Stimulated activated CD8-positive, alpha-beta memory T cell treated with anti-CD3 and anti-CD28 coated beads, Interleukin-7, amount 100 ng/mL, for 48 hours (primary cell): Measurements from ENCODE around the gene HSPBP1.
"Not testable (repeated sequence)": the region's sequence is repeated elsewhere in the genome, so short reads cannot be mapped to it uniquely, and the experiment has no call there.

Experiments
- DNase-seq, 2 donors: peaks; one replicate each; pipeline ENCODE4 v3.0.0-alpha.2; 2020; ENCODE audit warnings: low read depth in 1 of 2; ENCODE audit errors: extremely low read depth in 1 of 2

The HSPBP1 gene

GRCh38 chr19:55279770-55280643 lies at the start of gene HSPBP1:
Gene HSPBP1 (minus strand): TSS chr19:55280110. CDS start chr19:55279608, 502 bp downstream.
- DNase-seq = peak; percentile 95 to 97

DNA sequence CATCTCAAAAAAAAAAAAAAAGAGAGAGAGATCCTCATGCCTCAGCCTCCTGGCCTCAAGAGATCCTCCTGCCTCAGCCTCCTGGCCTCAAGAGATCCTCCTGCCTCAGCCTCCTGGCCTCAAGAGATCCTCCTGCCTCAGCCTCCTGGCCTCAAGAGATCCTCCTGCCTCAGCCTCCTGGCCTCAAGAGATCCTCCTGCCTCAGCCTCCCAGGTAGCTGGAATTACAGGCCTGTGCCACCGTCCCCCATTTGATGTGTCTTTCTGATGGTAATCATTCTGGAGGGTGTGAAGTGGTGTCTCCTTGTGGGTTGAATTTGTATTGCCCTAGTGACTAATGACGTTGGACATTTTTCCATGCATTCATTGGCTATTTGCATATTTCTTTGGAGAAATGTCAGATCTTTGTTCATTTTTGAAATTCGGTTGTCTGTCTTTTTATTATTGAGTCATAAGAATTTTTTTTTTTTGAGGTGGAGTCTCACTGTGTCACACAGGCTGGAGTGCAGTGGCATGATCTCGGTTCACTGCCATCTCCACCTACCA lies 48.9 kb upstream of the HSPBP1 start:
- not testable (repeated sequence) for DNase-seq

GRCh38 chr19:55325172-55325571 lies 45.3 kb upstream of the HSPBP1 start, which contains the start of gene TMEM150B:
Gene TMEM150B (minus strand): TSS chr19:55325341. CDS start chr19:55321036, 4,305 bp downstream.
- no peak for DNase-seq

GRCh38 chr19:55324662-55325061 lies 44.8 kb upstream of the HSPBP1 start:
- no peak for DNase-seq

DNA sequence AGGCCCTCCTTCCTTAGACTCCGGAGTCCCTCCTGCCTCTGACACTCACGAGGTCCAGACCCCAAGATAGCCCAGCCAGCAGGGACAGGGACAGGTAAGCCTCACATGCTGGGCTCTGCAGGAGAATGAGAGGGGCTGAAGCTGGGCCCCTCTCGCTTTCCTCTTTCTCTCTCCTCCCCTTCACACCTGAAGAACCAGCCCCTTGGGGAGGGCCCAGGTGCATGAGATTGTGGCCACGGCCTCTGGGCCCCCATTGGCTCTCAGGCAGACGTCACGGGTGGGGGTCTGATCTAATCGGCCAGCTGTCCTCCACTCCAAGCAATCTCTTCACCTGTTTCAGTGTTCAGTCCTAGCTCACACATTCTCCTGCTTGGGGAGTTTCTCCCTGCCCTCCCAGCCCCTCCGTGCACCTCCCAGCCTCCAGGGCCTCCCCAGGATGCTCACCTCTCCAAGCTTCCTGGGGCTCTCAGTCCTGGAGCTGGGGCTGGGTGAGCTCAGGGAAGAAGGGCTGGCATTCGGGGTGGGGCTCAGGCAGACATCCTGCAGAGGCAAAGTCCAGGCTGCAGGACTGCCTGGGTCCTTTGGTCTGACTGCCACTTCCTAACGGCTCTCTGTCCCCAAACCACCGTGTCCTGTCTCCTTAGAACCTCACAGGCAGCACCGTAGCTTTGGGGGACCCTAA lies 42.4 kb upstream of the HSPBP1 start:
- DNase-seq = no peak

DNA sequence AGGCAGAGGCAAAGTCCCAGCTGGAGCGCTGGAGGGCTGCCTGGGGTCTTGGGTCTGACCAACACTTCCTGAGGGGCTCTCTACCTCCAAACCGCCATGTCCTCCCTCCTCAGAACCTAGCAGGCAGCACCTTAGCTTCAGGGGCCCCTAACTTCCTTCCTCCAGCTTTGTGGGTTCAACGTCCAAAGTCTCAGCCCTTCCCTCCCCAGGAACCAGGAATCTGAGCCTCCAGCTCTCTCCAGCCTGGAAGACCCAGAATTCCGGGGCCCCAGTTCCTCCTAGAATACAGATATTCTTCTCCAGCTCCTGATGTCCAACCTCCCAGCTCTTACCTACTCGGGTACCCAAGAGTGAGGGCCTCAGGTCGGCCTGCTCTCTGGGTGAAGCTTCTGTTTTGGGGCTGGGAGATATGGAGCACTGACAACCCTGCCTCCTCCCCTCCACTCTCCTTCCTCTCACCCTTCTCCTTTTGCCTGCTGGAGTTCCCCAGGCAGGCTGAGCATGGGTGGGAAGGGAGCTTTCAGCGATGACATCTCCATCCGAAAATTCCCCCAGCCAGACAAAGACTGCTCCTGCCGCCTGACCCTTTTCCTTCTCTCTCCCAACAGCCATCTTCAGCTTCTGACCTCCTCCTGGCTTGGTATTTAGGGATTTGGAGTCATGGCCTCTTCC lies 41.7 kb upstream of the HSPBP1 start:
- DNase-seq = no peak

DNA sequence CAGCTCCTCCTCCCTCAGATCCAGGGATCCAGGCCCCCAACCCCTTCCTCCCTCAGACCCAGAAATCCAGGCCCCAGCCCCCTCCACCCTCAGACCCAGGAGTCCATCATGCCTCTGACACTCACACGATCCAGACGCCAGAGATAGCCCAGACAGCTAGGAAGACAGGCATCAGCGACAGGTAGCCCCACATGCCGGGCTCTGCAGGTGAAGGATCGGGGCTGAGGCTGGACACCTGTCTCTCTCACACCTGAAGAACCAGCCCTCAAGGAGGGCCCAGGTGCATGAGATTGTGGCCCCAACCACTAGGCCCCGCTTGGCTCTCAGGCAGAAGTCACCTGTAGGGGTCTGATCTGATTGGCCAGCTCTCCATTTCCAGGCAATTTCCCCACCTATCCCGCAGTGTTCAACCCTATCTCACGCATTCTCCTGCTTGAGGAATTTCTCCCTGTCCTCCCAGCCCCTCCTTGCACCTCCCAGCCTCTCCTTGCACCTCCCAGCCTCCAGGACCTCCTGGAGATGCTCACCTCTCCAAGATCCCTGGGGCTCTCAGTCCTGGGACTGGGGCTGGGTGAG lies 41.0 kb upstream of the HSPBP1 start:
- no peak for DNase-seq

- no peak for DNase-seq
Observed at GRCh38 chr19:55319785-55320184, 39.9 kb upstream of the HSPBP1 start.

- no peak for DNase-seq
Observed at GRCh38 chr19:55316646-55317045, 36.7 kb upstream of the HSPBP1 start.

DNA sequence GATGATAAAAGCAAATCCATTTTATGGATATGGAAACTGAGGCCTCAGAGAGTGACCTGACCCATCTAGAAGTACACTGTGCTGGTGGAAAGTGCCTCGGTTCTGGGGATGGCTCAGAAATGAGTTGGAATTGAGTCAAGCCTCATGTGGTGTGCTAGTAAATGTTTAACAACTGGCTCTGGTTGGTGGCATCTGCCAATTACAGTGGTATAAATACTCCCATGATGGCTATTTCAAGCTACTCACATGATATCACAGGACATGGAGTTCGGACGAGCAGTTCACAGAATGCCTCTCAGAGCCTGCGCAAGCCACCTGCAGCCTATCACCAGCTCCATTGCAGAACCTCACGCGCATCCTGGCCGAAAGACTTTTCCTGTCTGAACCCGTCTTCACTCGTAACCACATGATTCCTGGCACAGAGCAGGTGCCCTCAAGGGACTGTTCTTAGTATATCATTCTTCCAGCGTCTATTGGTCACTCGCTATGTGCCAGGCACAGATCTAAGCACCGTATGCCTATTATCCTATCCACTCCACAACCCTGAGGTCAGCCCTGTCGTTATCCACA lies 36.1 kb upstream of the HSPBP1 start:
- no peak for DNase-seq

DNA sequence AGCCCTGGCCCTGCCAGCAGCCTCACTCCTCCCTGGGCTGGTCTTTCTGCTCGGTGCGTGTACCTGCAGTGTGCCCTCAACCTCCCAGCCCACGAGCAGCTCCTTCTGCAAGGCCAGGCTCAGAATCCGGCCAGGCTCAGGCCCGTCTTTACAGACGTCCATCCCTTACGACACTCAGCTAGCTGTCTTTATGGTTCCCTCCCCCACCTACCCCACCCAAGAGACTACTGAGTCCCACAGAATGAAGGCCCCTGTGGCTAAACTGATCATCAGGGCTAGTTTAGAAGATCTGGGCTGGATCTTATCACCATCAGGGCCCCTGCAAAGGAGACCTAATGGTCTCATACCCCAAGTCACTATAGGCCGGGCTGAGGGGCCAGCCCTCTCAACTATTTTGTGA lies 34.5 kb upstream of the HSPBP1 start:
- DNase-seq = no peak

GRCh38 chr19:55312621-55313512 lies 33.0 kb upstream of the HSPBP1 start:
- DNase-seq = no peak

- no peak for DNase-seq
Observed at GRCh38 chr19:55311797-55312196, 31.9 kb upstream of the HSPBP1 start.

- DNase-seq = no peak
Observed at GRCh38 chr19:55311397-55311796, 31.5 kb upstream of the HSPBP1 start.

- DNase-seq = no peak
Observed at GRCh38 chr19:55310498-55310897, 30.6 kb upstream of the HSPBP1 start.

DNA sequence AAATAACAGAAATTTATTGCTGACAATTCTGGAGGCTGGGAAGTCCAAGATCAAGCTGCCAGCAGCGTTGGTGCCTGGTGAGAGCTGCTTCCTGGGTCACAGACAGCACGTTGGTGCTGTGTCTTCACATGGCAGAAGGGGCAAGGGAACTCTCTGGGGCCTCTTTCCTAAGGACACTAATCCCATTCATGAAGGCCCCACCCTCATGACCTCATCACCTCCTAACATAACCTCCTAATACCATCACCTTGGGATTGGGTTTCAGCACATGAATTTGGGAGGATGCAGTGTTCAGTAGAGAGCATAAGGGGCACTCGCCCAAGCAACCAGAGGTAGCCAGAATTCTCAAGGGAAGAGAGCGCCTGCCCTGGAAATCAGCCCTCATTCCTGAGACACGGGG lies 29.5 kb upstream of the HSPBP1 start:
- no peak for DNase-seq

DNA sequence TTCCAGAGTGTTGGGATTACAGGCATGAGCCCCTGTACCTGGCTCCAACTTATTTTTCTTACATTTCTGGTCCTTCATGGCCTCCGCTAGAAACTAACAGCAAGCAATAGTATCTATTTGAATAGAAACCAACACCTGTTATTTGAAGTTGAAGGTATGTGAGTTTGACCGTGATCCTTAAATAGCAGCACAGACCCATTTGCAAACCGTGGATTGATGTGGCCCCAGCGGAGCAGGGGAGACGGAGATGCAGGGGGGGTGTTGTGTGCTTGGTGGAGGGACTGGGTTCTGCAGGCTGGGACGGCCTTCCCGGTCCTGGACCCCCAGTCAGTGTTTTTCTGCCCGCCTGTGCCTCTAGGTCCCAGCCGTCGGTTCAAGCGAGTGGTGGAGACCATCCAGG lies 28.4 kb upstream of the HSPBP1 start:
- no peak for DNase-seq

- DNase-seq = no peak
Observed at GRCh38 chr19:55306712-55307111, 26.8 kb upstream of the HSPBP1 start.

GRCh38 chr19:55305983-55306562 lies 26.2 kb upstream of the HSPBP1 start:
- no peak for DNase-seq
